ENCODE data around the gene ATP8A2. TPM values are rescaled to one million over a fixed set of nuclear protein-coding genes. Genes with fewer than 3 reads are reported as not detected.

ATP8A2 gene
- polyA plus RNA-seq, 1 donor from 2014 or later, result 11.9 TPM

- no peaks in the 10 kb centered on the region for H3F3A ChIP-seq (ENCODE audit: insufficient read depth, low read length, poor library complexity, severe bottlenecking)
- no peaks in the 10 kb centered on the region for H3K9me2 ChIP-seq (ENCODE audit: insufficient read depth, low read length)
- no peak overlapping the region for H3K4me3 ChIP-seq (ENCODE audit: low read length)
- H3K4me2 ChIP-seq (ENCODE audit: low read length), result no peak overlapping the region
- H4K20me1 ChIP-seq (ENCODE audit: insufficient read depth), result no peaks in the 10 kb centered on the region
- H3K79me2 ChIP-seq (replicated peaks; ENCODE audit: insufficient read depth, low read length), result no peaks in the 10 kb centered on the region
- TF ChIP-seq, protein P1, sequence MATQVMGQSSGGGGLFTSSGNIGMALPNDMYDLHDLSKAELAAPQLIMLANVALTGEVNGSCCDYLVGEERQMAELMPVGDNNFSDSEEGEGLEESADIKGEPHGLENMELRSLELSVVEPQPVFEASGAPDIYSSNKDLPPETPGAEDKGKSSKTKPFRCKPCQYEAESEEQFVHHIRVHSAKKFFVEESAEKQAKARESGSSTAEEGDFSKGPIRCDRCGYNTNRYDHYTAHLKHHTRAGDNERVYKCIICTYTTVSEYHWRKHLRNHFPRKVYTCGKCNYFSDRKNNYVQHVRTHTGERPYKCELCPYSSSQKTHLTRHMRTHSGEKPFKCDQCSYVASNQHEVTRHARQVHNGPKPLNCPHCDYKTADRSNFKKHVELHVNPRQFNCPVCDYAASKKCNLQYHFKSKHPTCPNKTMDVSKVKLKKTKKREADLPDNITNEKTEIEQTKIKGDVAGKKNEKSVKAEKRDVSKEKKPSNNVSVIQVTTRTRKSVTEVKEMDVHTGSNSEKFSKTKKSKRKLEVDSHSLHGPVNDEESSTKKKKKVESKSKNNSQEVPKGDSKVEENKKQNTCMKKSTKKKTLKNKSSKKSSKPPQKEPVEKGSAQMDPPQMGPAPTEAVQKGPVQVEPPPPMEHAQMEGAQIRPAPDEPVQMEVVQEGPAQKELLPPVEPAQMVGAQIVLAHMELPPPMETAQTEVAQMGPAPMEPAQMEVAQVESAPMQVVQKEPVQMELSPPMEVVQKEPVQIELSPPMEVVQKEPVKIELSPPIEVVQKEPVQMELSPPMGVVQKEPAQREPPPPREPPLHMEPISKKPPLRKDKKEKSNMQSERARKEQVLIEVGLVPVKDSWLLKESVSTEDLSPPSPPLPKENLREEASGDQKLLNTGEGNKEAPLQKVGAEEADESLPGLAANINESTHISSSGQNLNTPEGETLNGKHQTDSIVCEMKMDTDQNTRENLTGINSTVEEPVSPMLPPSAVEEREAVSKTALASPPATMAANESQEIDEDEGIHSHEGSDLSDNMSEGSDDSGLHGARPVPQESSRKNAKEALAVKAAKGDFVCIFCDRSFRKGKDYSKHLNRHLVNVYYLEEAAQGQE (IDR thresholded peaks at IDR 0.05; ENCODE audit: borderline replicate concordance), result no peak
- TF ChIP-seq SMC3 (conservative IDR thresholded peaks at IDR 0.05; ENCODE audit: poor library complexity), result no peak
- no peak for TF ChIP-seq EP300 (conservative IDR thresholded peaks at IDR 0.05; ENCODE audit: poor library complexity, severe bottlenecking)
- no peak for TF ChIP-seq RAD21 (conservative IDR thresholded peaks at IDR 0.05)
- TF ChIP-seq POLR2AphosphoS5 (IDR thresholded peaks at IDR 0.05), result no peak
- TF ChIP-seq EZH2 (IDR thresholded peaks at IDR 0.05; ENCODE audit: borderline replicate concordance, insufficient read depth, low read length, poor library complexity, severe bottlenecking), result no peak
- TF ChIP-seq MXI1 (conservative IDR thresholded peaks at IDR 0.05; ENCODE audit: poor library complexity, severe bottlenecking), result no peak
- TF ChIP-seq, protein P2, sequence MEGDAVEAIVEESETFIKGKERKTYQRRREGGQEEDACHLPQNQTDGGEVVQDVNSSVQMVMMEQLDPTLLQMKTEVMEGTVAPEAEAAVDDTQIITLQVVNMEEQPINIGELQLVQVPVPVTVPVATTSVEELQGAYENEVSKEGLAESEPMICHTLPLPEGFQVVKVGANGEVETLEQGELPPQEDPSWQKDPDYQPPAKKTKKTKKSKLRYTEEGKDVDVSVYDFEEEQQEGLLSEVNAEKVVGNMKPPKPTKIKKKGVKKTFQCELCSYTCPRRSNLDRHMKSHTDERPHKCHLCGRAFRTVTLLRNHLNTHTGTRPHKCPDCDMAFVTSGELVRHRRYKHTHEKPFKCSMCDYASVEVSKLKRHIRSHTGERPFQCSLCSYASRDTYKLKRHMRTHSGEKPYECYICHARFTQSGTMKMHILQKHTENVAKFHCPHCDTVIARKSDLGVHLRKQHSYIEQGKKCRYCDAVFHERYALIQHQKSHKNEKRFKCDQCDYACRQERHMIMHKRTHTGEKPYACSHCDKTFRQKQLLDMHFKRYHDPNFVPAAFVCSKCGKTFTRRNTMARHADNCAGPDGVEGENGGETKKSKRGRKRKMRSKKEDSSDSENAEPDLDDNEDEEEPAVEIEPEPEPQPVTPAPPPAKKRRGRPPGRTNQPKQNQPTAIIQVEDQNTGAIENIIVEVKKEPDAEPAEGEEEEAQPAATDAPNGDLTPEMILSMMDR (IDR thresholded peaks at IDR 0.05; ENCODE audit: poor library complexity, severe bottlenecking), result no peak
- no peak for TF ChIP-seq TAF1 (IDR thresholded peaks at IDR 0.05; ENCODE audit: low read depth)
- H3K9ac ChIP-seq (ENCODE audit: low read length), result no peak overlapping the region
- no peaks in the 10 kb centered on the region for H3K27me3 ChIP-seq (ENCODE audit: insufficient read depth, low read depth, low read length)
- H3K27ac ChIP-seq (ENCODE audit: low read length), result no peak overlapping the region
- no peaks in the 10 kb centered on the region for H3K9me3 ChIP-seq (ENCODE audit: low read length)
- no peak overlapping the region for H2AFZ ChIP-seq (ENCODE audit: low read depth, low read length)
- no peaks in the 10 kb centered on the region for H3K36me3 ChIP-seq (ENCODE audit: insufficient read depth, low read length)
These were observed 370.4 kb downstream of the ATP8A2 start for GRCh38 chr13:25742220-25742619.

DNA sequence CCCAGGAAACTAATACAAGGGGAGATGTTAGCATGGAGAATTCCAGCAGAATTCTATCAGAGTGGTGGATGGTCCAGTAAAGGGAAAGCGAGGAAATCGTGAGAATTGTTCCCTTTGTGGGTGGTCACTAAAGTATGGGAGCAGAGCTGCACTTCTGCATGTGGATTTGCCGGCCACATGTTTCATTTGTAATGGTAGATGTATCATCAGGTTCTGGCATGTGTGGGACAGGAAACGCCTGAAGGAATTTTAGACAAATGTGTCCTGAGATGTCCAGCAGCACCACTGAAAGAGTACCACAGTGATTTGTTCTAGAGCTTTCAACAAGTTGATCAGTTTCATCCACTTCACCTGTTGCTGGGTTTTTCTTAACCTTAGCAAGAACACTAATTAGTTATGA, 371.6 kb downstream of the ATP8A2 start:
- H3K36me3 ChIP-seq (ENCODE audit: insufficient read depth, low read length), result no peaks in the 10 kb centered on the region
- no peaks in the 10 kb centered on the region for H3K27me3 ChIP-seq (ENCODE audit: insufficient read depth, low read depth, low read length)
- no peaks in the 10 kb centered on the region for H3K9me2 ChIP-seq (ENCODE audit: insufficient read depth, low read length)
- no peaks in the 10 kb centered on the region for H3K79me2 ChIP-seq (replicated peaks; ENCODE audit: insufficient read depth, low read length)
- TF ChIP-seq, protein P2 (IDR thresholded peaks at IDR 0.05; ENCODE audit: poor library complexity, severe bottlenecking), result no peak
- TF ChIP-seq, protein P1 (IDR thresholded peaks at IDR 0.05; ENCODE audit: borderline replicate concordance), result no peak
- no peak for TF ChIP-seq RAD21 (conservative IDR thresholded peaks at IDR 0.05)
- TF ChIP-seq SMC3 (conservative IDR thresholded peaks at IDR 0.05; ENCODE audit: poor library complexity), result no peak
- TF ChIP-seq MXI1 (conservative IDR thresholded peaks at IDR 0.05; ENCODE audit: poor library complexity, severe bottlenecking), result no peak
- no peak for TF ChIP-seq TAF1 (IDR thresholded peaks at IDR 0.05; ENCODE audit: low read depth)
- H3K27ac ChIP-seq (ENCODE audit: low read length), result no peak overlapping the region
- no peaks in the 10 kb centered on the region for H3K9me3 ChIP-seq (ENCODE audit: low read length)
- H3K4me2 ChIP-seq (ENCODE audit: low read length), result no peak overlapping the region
- no peaks in the 10 kb centered on the region for H3F3A ChIP-seq (ENCODE audit: insufficient read depth, low read length, poor library complexity, severe bottlenecking)
- H3K4me3 ChIP-seq (ENCODE audit: low read length), result no peak overlapping the region
- H2AFZ ChIP-seq (ENCODE audit: low read depth, low read length), result no peak overlapping the region
- H4K20me1 ChIP-seq (ENCODE audit: insufficient read depth), result no peaks in the 10 kb centered on the region
- no peak overlapping the region for H3K9ac ChIP-seq (ENCODE audit: low read length)
